SIG-M5 treated with dmso at 0.1 percent for 504 hours (cell line): Measurements from ENCODE around the gene GALNT5.
A peak's percentile ranks its signal among the peaks of the same experiment; 100 is the strongest.
"Not testable (repeated sequence)": the region's sequence is repeated elsewhere in the genome, so short reads cannot be mapped to it uniquely, and the experiment has no call there.

Experiments used
- DNase-seq: peaks from one replicate; lab custom pipeline; 2025; ENCODE audit not compliant: unreplicated experiment; lab: John Stamatoyannopoulos, UW

GALNT5 gene

DNA sequence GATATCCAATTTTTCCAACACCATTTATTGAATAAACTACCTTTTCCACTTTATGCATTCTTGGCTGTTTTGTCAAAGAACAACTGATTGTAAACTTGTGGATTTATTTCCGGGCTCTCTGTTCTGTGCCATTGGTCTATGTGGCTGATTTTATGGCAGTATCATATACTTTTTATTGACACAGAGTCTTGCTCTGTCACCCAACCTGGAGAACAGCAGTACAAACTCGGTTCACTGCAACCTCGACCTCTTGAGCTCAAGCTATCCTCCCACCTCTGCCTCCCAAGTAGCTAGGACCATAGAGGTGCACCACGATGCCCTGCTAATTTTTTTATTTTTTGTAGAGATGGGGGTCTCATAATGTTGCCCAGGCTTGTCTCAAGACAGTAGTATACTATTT is 6.7 kb upstream of the GALNT5 start:
- no peak for DNase-seq

DNA sequence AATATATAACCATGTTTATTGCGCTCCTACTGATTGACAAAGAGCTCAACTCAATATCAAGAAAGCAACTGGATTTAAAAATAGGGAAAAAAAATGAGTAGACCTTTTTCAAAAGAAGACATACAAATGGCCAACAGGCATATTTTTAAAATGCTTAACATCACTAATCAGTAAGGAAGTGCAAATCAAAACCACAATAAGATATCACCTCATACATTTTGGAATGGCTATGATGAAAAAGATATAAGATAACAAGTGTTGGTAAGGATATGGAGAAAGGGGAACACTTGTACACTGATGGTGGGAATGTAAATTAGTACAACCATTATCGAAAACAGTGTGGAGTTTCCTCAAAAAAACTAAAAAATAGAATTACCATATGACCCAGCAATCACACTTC is 5.6 kb upstream of the GALNT5 start:
- DNase-seq, result no peak

DNA sequence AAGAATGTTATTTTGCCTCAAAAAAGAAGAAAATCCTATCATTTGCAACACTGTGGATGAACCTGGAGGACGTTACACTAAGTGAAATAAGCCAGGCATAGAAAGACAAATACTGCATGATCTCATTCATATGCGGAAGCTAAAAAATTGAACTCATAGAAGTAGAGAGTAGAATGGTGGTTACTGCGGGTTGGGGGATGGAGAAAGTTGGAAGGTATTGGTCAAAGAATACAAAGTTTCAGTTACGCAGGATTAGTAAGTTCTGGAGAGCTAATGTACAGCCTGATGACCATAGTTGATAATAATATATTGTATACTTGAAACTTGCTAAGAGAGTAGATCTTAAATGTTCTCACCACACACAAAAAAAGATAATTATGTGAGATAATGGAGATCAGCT is 5.0 kb upstream of the GALNT5 start:
- DNase-seq, result no peak

DNA sequence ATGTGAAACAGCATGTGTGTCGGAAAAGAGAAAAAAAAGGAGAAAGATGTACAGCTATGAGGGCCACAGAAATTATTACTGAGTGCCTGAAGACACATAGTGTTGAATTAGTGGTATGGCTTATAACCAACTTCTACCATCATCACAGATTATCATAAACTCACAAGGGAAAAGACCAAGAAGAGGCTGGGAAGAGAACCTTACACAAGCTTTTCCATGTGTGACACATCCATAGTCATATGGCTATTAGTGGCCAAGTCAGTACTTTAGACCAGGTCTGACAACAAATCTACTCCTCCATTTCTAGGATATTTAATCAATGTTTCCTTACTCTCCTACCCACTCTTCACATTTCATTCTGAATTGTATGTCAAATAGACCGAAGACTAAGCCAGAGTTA is 3.5 kb upstream of the GALNT5 start:
- no peak for DNase-seq

DNA sequence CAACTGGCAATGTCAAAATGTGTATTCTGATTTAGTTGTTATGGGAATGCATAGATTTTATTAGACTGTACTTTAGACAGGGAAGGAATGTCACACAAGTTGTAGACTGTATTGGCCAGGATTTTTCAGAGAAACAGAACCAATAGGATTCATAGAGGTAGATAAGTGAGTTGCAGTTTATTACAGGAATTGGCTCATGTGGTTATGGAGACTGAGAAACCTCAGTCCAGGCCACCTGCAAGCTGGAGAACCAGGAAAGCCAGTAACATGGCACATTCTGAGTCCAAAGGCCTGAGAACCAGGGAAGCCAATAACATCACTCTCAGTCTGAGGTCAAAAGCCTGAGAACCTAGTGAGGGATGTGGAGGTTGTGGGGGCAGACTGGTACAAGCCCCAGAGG is 1.8 kb upstream of the GALNT5 start:
- no peak for DNase-seq

DNA sequence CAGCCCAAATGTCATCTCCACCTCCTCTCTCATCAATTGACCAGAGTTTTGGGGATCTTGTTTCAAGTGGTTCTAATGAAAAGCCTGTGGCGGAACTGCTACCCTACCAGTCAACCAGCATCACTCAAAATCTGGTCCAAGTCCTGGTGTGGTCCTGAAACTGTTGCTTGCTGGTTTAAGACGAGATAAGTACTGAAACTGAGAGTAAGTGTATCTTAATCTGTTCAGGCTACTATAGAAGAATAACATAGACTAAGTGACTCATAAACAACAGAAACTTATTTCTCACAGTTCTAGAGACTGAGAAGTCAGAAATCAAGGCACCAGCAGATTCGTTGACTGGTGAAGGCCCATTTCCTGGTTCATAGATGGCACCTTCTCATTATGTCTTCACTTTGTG is 879 bp upstream of the GALNT5 start:
- no peak for DNase-seq

DNA sequence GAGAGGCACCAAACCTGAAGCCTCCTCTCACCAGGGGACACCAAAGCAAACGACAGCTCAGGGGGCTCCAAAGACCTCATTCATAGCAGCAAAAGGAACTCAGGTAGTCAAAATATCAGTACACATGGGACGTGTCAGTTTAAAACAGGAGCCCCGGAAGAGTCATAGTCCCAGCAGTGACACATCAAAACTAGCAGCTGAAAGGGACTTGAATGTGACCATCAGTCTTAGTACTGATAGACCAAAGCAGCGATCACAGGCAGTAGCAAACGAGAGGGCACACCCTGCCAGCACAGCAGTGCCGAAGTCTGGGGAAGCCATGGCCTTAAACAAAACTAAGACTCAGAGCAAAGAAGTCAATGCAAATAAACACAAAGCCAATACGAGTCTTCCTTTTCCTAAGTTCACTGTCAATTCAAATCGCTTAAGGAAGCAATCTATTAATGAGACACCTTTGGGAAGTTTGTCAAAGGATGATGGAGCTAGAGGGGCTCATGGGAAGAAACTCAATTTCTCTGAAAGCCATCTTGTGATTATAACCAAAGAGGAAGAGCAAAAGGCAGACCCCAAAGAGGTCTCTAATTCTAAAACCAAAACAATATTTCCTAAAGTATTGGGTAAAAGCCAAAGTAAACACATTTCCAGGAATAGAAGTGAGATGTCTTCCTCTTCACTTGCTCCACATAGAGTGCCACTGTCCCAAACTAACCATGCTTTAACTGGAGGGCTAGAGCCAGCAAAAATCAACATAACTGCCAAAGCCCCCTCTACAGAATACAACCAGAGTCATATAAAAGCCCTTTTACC is 1.2 kb downstream of the GALNT5 start:
- no peak for DNase-seq

DNA sequence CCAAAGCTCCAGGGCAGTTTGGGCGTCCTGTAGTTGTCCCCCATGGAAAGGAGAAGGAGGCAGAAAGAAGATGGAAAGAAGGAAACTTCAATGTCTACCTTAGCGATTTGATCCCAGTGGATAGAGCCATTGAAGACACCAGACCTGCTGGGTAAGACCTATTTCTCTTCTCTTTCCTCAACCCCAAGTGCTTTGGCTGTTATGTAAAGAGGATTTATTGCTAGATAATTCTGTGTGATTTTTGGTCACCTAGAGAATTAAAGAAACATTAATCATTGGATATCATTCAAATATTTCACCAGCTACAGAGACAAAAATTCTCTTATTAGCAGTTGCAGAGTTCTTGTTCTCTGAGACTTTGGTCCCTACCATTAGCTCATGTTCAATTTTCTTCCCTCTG is 1.9 kb downstream of the GALNT5 start:
- no peak for DNase-seq

DNA sequence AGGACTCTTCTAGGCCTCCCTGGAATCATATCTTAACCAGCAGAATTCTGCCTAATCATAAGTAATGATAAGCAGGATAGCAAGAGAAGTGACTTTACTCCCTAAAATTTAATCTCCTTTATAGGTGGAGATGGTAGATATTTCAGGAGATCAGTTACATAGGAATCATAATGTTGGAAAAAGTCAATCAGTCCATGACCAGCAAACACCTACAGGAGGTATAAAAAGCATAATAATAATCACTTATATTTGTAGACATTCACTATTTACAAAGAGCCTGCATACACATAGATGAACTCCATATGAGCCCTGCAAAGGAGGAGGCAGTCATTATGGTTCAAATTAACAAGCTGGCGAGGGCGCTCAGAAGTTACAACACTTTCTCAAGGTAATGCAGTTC is 2.5 kb downstream of the GALNT5 start:
- DNase-seq, result no peak

DNA sequence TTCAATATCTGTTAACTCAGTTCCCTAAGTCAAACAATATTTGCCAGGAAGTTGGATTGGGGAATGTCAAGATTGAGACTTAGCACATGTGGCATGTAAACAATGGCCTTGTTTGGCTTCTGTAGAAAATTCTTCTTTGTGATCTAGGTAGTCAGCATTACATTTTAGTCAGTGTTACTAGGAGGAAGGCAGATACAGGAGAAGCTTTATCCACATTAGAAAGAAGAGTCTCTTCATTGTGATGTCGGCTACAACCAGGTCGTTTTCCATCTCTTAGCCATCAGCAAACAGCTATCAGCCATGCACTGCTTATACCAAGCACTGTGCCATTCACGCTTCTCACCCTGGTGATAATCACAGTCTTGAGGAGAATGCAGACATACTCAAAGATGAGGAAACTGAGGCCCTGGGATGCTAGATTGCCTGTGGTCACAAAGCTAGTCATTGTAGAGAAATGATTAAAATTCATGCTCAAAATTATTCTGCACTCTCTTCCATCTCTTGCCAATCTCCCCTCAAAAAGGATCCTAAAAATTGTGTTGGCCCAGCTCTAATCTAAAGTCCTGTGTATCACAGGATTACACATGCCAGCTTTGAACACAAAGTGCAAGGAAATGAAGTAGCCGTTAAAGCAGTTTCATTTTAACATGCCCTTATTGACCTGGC is 3.2 kb downstream of the GALNT5 start:
- no peak for DNase-seq

DNA sequence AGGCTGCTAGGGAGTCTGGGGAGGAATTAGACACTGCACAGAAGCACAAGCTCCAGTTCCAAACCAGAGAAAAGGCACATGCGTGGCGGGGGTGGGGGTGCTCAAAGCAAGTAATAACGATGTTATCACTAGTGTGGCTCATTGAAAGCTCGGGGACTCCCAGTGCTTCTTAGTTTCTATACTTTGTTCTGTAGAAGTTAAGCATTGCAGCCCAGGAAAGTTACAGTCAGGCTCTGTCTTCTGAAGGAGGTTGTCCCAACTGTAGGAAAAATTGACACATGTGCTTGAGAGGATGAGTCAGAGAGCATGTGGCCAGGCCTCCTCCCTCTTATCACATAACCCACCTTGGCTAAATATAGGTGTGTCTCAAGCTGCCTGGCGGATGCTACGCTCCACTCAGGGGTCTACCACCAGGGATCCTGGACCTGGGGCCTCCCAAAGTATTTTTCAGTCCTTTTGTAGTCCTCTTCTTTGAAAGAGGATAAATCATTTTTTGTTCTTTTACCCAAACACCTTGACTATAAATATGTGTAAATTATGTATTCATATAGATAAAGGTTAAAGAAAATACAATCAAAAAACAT is 3.8 kb downstream of the GALNT5 start:
- no peak for DNase-seq

DNA sequence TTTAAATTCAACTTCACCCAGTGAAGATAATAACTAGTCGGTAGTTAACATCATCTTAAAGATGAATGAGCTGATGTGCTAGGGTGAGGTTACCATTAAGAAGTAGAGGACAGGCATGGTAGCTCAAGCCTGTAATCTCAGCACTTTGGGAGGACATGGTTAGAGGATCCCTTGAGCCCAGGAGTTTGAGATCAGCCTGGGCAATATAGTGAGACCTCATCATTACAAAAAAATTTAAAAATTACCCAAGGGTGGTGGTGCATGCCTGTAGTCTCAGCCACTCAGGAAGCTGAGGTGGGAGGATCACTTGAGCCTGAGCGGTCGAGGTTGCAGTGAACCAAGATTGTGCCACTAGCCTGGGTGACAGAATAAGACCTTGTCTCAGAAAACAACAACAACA is 4.7 kb downstream of the GALNT5 start:
- DNase-seq, result no peak

DNA sequence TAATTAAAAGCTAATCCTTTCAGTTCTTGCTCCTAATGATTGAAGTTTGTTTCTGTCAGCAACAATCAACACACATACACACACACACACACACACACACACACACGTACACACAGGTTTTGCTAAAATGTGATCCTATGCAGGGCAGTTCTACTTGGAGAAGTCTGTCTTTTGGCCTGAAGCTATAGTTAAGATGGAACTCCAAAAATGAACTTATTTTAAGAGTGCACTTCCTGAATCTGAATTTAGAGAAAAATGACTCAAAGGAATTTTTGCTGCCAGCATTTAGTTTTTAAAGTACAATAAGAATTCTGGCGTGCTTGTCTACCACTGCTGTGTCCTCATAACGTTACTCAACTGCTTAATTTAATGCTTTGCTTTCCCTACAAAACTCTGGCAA is 6.6 kb downstream of the GALNT5 start:
- no peak for DNase-seq

DNA sequence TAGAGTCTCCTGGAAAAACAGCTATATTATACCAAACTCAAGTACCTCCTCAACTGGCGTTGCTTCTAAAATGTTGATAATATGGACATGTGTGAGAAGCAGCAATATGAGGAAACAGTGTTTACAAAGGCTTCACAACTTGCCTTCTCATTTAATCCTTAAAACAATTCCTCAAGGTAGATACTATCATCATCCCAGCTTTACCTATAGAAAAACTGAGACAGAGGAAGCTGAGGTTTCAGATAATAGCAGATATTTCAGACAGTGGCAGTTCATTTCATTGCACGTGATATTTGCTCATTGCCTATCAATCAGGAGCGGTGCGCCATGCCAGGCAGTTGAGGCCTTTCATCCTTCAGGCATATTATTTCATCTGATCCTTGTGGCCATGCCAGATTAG is 8.3 kb downstream of the GALNT5 start:
- DNase-seq, result no peak

DNA sequence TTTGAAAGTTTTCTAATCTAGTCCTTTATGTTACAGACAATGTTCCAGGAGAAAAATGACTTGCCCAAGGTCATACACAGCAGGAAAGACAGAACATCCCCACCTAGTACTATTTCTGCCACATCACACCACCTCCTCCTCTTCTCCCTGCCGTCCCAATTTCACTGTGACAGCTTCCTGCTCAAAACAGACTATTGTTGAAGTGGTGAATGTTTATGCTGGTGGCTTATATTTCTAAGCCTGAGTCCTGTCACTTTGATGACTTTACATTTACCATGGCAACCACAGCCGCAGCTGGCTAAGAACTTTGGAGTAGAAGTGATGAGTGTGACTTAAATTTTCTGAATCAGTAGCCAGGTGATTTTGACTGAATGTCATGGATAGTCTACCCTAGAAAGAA is 10.0 kb downstream of the GALNT5 start:
- DNase-seq, result no peak

DNA sequence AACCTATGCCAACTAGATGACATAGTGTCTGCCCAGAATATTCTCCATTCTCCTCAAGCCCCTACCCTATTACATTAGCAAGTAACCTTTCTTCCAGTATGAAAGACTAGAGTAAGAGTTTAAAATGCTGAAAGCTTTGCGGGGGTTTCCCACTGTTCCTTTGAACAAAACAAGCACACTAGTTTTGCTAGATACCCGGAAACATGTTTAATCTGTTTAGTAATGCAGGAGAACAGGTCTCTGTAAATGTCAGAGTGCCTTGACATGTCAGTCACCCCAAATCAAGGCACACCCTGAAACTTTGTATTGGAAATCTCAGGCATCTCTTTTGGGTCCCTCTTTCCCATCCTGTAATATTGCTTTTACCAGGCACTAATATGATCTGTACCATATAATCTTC is 11.6 kb downstream of the GALNT5 start:
- DNase-seq, result no peak

DNA sequence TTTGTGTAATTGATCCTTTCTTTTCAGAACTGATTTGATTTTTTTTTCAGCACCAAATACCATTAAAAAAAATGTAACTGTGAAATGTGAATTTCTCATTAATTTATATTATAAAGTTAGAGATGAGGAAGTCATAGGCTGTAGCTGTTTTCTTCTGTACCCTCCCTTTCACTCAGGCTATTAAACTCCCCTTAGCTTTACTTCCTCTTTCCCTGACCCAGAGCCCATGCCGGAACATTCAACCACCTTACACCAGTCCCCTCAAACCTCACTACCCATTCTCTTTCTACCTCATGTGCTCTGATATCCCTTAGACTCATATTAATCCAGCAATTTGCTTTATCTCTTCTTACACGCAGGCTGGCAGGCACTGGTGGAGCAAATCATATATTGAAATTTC is 12.4 kb downstream of the GALNT5 start:
- DNase-seq, result peak; percentile 50

DNA sequence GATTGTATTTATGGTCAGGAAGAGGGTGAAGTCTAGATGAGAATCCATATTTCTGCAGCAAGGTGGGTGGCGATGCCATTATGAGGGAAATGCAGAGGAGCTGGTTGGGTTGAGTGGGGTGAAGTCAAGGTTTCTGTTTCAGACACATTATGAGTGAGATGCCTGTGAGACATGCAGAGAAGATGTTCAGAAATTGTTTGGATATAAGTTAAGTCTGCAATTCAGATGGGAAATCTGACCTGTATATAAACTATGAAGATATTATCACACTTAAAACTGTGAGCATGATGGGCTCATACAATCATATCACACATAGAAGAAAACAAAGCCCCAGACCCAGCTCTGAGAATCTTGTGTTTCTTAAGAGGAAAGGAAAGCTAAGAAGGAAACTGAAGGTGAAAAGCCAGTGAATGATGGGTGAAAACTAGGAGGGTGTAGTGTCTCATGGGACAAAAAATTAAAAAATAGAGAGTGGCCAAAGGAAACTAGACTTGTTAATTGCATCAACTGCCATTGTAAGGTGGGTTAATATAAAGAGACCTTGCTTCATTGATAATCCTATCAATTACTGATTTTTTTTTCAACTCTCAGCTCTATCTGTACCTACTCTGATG is 14.2 kb downstream of the GALNT5 start:
- no peak for DNase-seq

DNA sequence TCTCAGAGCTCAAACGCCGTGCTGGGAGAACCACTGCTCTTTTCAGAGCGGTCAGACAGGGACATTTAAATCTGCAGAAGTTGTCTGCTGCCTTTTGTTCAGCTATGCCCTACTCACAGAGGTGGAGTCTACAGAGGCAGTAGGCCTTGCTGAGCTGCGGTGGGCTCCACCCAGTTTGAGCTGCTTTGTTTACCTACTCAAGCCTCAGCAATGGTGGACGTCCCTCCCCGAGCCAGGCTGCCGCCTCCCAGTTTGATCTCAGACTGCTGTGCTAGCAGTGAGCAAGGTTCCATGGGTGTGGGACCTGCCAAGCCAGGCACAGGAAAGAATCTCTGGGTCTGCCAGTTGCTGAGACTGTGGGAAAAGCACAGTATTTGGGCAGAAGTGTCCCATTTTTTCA is 21.8 kb downstream of the GALNT5 start:
- DNase-seq, result not testable (repeated sequence)

DNA sequence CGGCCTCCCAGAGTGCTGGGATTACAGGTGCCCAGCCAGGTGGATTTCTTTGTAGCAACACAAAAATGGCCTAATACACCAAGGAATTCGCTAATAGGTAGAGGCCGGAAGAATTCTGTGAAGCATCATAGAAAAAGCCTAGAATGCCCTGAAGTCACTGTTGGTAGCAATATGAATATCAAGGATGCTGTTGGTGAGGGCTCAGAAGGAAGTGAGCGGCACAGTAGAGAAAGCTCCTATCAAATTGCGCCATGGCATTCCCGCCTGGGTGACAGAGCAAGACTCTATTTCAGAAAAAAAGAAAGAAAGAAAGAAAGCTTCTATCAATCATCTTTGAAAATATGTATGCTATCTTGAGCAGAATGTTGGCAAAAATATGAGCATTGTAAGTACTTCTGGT is 23.8 kb downstream of the GALNT5 start:
- no peak for DNase-seq

DNA sequence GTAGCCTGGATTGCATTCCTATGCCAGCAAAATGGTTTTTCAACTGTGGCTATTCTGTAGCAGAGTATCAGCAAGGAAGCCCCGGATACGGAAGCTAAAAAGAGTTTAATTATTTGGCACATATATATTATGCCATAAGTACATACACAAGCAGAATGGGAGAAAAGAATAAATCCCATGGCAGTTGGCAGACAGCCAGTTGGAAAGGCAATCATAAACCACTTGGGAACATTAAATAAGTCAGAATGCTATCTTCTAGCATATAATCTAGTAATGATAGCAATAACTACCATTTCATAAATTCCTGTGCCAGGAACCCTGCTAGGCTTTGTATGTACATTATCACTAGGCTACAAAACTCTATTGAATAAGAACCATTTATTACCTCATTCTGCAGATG is 26.0 kb downstream of the GALNT5 start:
- DNase-seq, result no peak

DNA sequence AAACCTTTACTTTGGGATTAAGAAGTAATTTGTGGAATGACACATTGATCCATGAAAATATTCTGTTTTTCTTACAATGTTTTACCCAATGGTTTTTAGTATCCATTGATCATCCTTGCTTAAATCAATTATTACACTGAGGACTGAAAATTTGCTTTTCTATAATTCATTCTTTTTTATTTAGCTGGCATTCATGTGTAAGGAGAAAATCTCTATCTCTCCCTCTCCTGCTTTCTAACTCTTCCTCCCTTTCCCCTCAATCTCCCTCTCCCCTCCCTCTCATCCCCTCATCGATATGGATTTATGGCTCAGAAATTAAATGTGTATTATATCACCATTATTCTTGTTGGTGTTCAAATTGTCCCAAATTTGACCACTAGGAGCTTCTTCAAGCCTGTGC is 29.7 kb downstream of the GALNT5 start:
- no peak for DNase-seq
